Activated T-cell treated with anti-CD3 and anti-CD28 coated beads for 48 hours (primary cell): Measurements from ENCODE around the gene NEK8.
"Not testable (repeated sequence)": the region's sequence is repeated elsewhere in the genome, so short reads cannot be mapped to it uniquely, and the experiment has no call there.

Experiments used
- DNase-seq: peaks from one replicate; pipeline ENCODE4 v3.0.0-alpha.2; 2020; ENCODE audit warnings: low read depth

Gene NEK8

GRCh38 chr17:28765038-28765437, 36.5 kb downstream of the NEK8 start:
- no peak for DNase-seq

- DNase-seq = no peak
Measured at GRCh38 chr17:28773736-28774135, 45.1 kb downstream of the NEK8 start.

GRCh38 chr17:28774206-28774605, 45.6 kb downstream of the NEK8 start:
- no peak for DNase-seq

DNA sequence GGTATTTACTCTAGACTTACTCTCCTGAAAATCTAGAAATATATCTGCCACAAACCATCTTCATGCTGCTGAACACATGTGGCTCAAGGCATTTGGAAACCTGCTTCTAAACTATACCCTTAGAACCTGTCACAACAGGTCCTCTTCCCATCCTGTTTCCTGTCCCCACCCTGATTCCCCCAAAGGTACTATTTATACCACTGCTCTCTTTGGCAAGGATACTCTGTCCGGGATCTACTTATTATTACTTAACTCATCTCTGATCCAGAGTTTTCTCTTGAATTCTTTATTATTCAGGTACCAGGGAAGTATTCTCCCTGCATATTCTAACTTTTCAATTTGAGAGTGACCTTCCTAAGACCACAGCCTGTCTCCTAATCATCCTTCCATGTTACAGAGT, 48.6 kb downstream of the NEK8 start:
- no peak for DNase-seq

- not testable (repeated sequence) for DNase-seq
Measured at GRCh38 chr17:28779601-28780000, 51.0 kb downstream of the NEK8 start.

DNA sequence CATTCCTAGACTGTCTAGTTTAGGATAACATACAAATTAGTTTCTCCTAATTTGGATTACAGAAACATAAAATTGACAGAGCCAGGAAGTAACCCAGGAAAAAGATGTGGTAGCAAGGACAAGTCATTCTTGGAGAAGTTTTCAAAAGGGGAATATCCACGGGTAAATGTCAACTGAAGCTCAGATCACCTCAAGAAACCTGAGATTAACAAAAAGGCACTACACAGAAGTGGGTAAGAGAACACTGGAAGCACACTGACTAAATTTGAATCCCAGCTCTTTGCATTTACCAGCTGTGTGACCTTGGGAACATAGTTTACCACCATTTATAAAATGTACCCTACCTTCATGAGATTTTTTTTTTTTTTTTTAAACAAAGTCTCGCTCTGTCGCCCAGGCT, 54.6 kb downstream of the NEK8 start:
- DNase-seq = no peak

- DNase-seq = no peak
Measured at GRCh38 chr17:28788100-28788499, 59.5 kb downstream of the NEK8 start.
